Endothelial cell of umbilical vein (primary cell): Measurements from ENCODE around the gene WNT4. TPM values are rescaled to one million over a fixed set of nuclear protein-coding genes. Genes with fewer than 3 reads are reported as not detected.

Experiments
- BruUV-seq: library from RNA; stranded (reverse); fragments of 400-500 nt; replicated peaks from 2 replicates; lab custom pipeline; 2021; lab: Mats Ljungman, UMichigan
- CTCF ChIA-PET: fragments of 300-600, 350-600 bp; sonication (Branson Sonifier 250); formaldehyde crosslinking; loops from one replicate; lab custom pipeline; 2021; ENCODE audit warnings: antibody characterized with exemption, inconsistent platforms; lab: Charles Lee
- POLR2A ChIA-PET: fragments of 300-600, 350-600 bp; sonication (Branson Sonifier 250); formaldehyde crosslinking; loops from one replicate; lab custom pipeline; 2021; ENCODE audit warnings: antibody characterized with exemption, inconsistent platforms; lab: Charles Lee
- DNase-seq: peaks from one replicate; pipeline ENCODE4 v3.0.0-alpha.2; 2011; ENCODE audit warnings: low read depth, low spot score
- FAIRE-seq: peaks from 2 replicates; lab custom pipeline; 2011; peaks lifted over from hg19 to GRCh38; lab: Jason Lieb, UNC
- H2AFZ ChIP-seq: 2 replicates; pipeline ENCODE4 v1.6.0; 2012; ENCODE audit warnings: low read depth, low read length, control low read depth, inconsistent platforms
- H3K27ac ChIP-seq: 2 replicates; pipeline ENCODE4 v1.5.1; 2011; ENCODE audit warnings: low read depth, mild to moderate bottlenecking, control low read depth, low read length, moderate library complexity; ENCODE audit not compliant: insufficient read depth
- H3K27me3 ChIP-seq, 2 experiments: 2 replicates each; pipeline versions ENCODE4 v1.6.0 to v1.6.1; 2011; ENCODE audit warnings: low read length in 2 of 2, mixed read lengths in 1 of 2; ENCODE audit not compliant: control insufficient read depth in 2 of 2, insufficient read depth in 2 of 2
- H3K36me3 ChIP-seq, 2 experiments: 2 replicates in 1 of 2; 3 replicates in 1 of 2; pipeline ENCODE4 v1.5.1; 2011; ENCODE audit warnings: low read length in 2 of 2, mild to moderate bottlenecking in 1 of 2, moderate library complexity in 1 of 2; ENCODE audit not compliant: control insufficient read depth in 2 of 2, insufficient read depth in 2 of 2; ENCODE audit errors: extremely low read depth in 1 of 2
- H3K4me1 ChIP-seq: 3 replicates; pipeline ENCODE4 v1.5.1; 2011; ENCODE audit warnings: mild to moderate bottlenecking, low read length; ENCODE audit not compliant: control insufficient read depth, insufficient read depth; ENCODE audit errors: extremely low read depth
- H3K4me2 ChIP-seq: 2 replicates; pipeline ENCODE4 v1.6.1; 2011; ENCODE audit warnings: low read length, control low read depth, mixed read lengths; ENCODE audit not compliant: insufficient read depth
- H3K4me3 ChIP-seq, 3 experiments: fragments of 200-600 bp in 1 of 3; sonication (generic), shearing (Covaris generic) in 1 of 3; replicated peaks in 1 of 3; 2 replicates each; pipeline ENCODE4 v1.5.1; 2011 to 2016; ENCODE audit warnings: control low read depth in 3 of 3, low read length in 3 of 3, mild to moderate bottlenecking in 2 of 3, inconsistent platforms in 1 of 3, low read depth in 1 of 3, moderate library complexity in 1 of 3; ENCODE audit not compliant: insufficient read depth in 1 of 3
- H3K79me2 ChIP-seq: 2 replicates; pipeline ENCODE4 v1.6.0; 2012; ENCODE audit warnings: low read length, inconsistent platforms; ENCODE audit not compliant: control insufficient read depth, insufficient read depth
- H3K9ac ChIP-seq: replicated peaks from 2 replicates; pipeline ENCODE3; 2011; ENCODE audit warnings: low read length, control low read depth; ENCODE audit not compliant: insufficient read depth; ENCODE audit errors: extremely low read depth
- H3K9me1 ChIP-seq: replicated peaks from 3 replicates; pipeline ENCODE4 v1.6.0; 2011; ENCODE audit warnings: mild to moderate bottlenecking, low read length; ENCODE audit not compliant: control insufficient read depth, insufficient read depth; ENCODE audit errors: extremely low read depth
- H3K9me3 ChIP-seq: replicated peaks from 2 replicates; pipeline ENCODE4 v1.5.1; 2012; ENCODE audit warnings: low read length, inconsistent platforms; ENCODE audit not compliant: control insufficient read depth, insufficient read depth
- H4K20me1 ChIP-seq: replicated peaks from 2 replicates; pipeline ENCODE3; 2011; ENCODE audit warnings: mild to moderate bottlenecking, low read length; ENCODE audit not compliant: control insufficient read depth, insufficient read depth; ENCODE audit errors: extremely low read depth
- CTCF ChIP-seq, 2 donors: IDR thresholded peaks; 1 replicate in 1 of 2; 2 replicates in 1 of 2; pipeline ENCODE4 v1.5.1; 2011; ENCODE audit warnings: low read length in 2 of 2, mild to moderate bottlenecking in 2 of 2, moderate library complexity in 2 of 2, control low read depth in 1 of 2, inconsistent platforms in 1 of 2, low read depth in 1 of 2; ENCODE audit not compliant: insufficient read depth in 1 of 2; ENCODE audit errors: extremely low read depth in 1 of 2
- EZH2 ChIP-seq: IDR thresholded peaks from 2 replicates; pipeline ENCODE4 v1.6.1; 2012; ENCODE audit warnings: borderline replicate concordance, low read depth, mild to moderate bottlenecking, moderate library complexity, low read length, inconsistent platforms; ENCODE audit not compliant: severe bottlenecking
- FOS ChIP-seq: IDR thresholded peaks from 2 replicates; pipeline ENCODE4 v1.6.1; 2011; ENCODE audit warnings: mild to moderate bottlenecking, low read length, moderate library complexity, borderline replicate concordance; ENCODE audit not compliant: insufficient read depth
- GATA2 ChIP-seq: IDR thresholded peaks from 2 replicates; pipeline ENCODE4 v1.7.0; 2011; ENCODE audit warnings: low read depth, mild to moderate bottlenecking, moderate library complexity, mixed read lengths, low read length; ENCODE audit not compliant: insufficient read length, insufficient read depth
- JUN ChIP-seq: IDR thresholded peaks from 2 replicates; pipeline ENCODE4 v1.6.1; 2011; ENCODE audit warnings: borderline replicate concordance, low read depth; ENCODE audit not compliant: insufficient read length, insufficient read depth
- MAX ChIP-seq: IDR thresholded peaks from 2 replicates; pipeline ENCODE4 v1.6.1; 2011; ENCODE audit not compliant: insufficient read depth, insufficient read length
- MYC ChIP-seq: IDR thresholded peaks from one replicate; pipeline ENCODE4 v1.6.1; 2011; ENCODE audit warnings: mild to moderate bottlenecking, low read depth, low read length
- POLR2A ChIP-seq: IDR thresholded peaks from 2 replicates; pipeline ENCODE4 v1.6.1; 2012; ENCODE audit warnings: low read depth, mild to moderate bottlenecking, control low read depth, low read length
- POLR2AphosphoS5 ChIP-seq: IDR thresholded peaks from 2 replicates; pipeline ENCODE4 v1.6.1; 2012; ENCODE audit warnings: low read depth, mild to moderate bottlenecking, control low read depth, low read length, moderate library complexity; ENCODE audit not compliant: insufficient read depth
- dilution Hi-C: fragments of 300-500 bp; cut with MboI; formaldehyde crosslinking; loops from one replicate; pipeline ENCODE4 v1.15.0; 2019; ENCODE audit warnings: low sequenced_read_pairs; ENCODE audit not compliant: extremely low pct_ligation_motif_present
- intact Hi-C: fragments of 100-400 bp; cut with micrococcal nuclease; formaldehyde crosslinking; loops from one replicate; pipeline ENCODE4 v1.10.0; 2022
- polyA plus RNA-seq, 4 experiments: library from polyadenylated mRNA; depleted of rRNA in 3 of 4; stranded (reverse) in 3 of 4; unstranded in 1 of 4; fragments of >200 nt; gene quantifications; 2 replicates each; pipeline versions ENCODE4 v1.2.1 to v1.2.3, GENCODE V29; 2011 to 2012; ENCODE audit warnings: missing spikeins in 1 of 4
- total RNA-seq: library from RNA; stranded (reverse); gene quantifications from 2 replicates; pipeline ENCODE4 v1.2.3, GENCODE V29; 2021

The WNT4 gene
- total and polyA plus RNA-seq, 2 donors (not counting 3 experiments of a cell fraction or from before 2014, with no cell fraction given): 0.06 TPM; not detected in 1

GRCh38 chr1:22071511-22071910 is 71.4 kb downstream of the WNT4 start:
- DNase-seq (no peak), FAIRE-seq (no peak)
- peaks cover 18% of the 10 kb centered on the region for H3K4me1 ChIP-seq
- CTCF ChIA-PET: no interaction called here
- TF ChIP-seq GATA2: no peak
- TF ChIP-seq MYC: no peak
- no peak for TF ChIP-seq FOS
- no peak for TF ChIP-seq CTCF (IDR thresholded peaks at IDR 0.05; ENCODE audit: extremely low read depth in 1 of 2, insufficient read depth in 1 of 2, low read depth in 1 of 2, low read length in 2 of 2)
- no peak for TF ChIP-seq POLR2AphosphoS5
- TF ChIP-seq EZH2: no peak
- TF ChIP-seq MAX: no peak
- no peak for TF ChIP-seq JUN
- no peak for TF ChIP-seq POLR2A
- POLR2A ChIA-PET: interaction anchor here (0.7 kb wide), 2 partner anchors 19 to 242 kb away, joined by 5 to 6 read pairs; no protein-coding TSS in a partner anchor
- dilution Hi-C loops (no loop called here), intact Hi-C loops (no loop called here)
- H3K36me3 ChIP-seq: peaks cover 2 to 7% of the 10 kb centered on the region in 2 experiments
- no peak overlapping the region for H3K27ac ChIP-seq
- H3K79me2 ChIP-seq: peaks cover 96% of the 10 kb centered on the region
- H3K9me1 ChIP-seq: no peaks in the 10 kb centered on the region
- H3K4me2 ChIP-seq: no peak overlapping the region
- no TSS peak for BruUV-seq
- H2AFZ ChIP-seq: no peak overlapping the region
- H3K9me3 ChIP-seq: no peaks in the 10 kb centered on the region
- H3K27me3 ChIP-seq: no peaks in the 10 kb centered on the region
- H3K4me3 ChIP-seq: no peak overlapping the region
- H4K20me1 ChIP-seq: peaks cover 46% of the 10 kb centered on the region
- no peak overlapping the region for H3K9ac ChIP-seq

Other genes starting within 250 kb of the WNT4 start
- gene HSPG2, start 205.8 kb downstream of the WNT4 start, total RNA-seq: 3,499 and 3,960 TPM in 2 replicates
- gene HSPG2, start 205.8 kb downstream of the WNT4 start, polyA plus RNA-seq: 734 and 849 TPM in 2 replicates
- 0.48 TPM in 1 of 2 replicates, not detected in the other for gene CELA3B, start 166.1 kb downstream of the WNT4 start, total RNA-seq
- gene CELA3B, start 166.1 kb downstream of the WNT4 start, polyA plus RNA-seq: 0.30 and 0.32 TPM in 2 replicates
- gene CELA3A, start 141.4 kb downstream of the WNT4 start, total RNA-seq: not detected in 2 replicates
- gene CELA3A, start 141.4 kb downstream of the WNT4 start, polyA plus RNA-seq: 0.35 TPM in 1 of 2 replicates, not detected in the other
- 379 and 381 TPM in 2 replicates for gene CDC42, start 90.4 kb downstream of the WNT4 start, total RNA-seq
- 175 and 199 TPM in 2 replicates for gene CDC42, start 90.4 kb downstream of the WNT4 start, polyA plus RNA-seq